GM12878 (cell line): ENCODE results near the gene STK16. TPM values are rescaled to one million over a fixed set of nuclear protein-coding genes. Genes with fewer than 3 reads are reported as not detected.

ENCODE experiments used
- BCLAF1 ChIP-seq: fragments of 450-650 bp; IDR thresholded peaks from 2 replicates; pipeline ENCODE4 v1.6.1; 2017; ENCODE audit warnings: antibody characterized with exemption, mild to moderate bottlenecking, moderate library complexity
- BHLHE40 ChIP-seq, 2 experiments: fragments of 450-650 bp in 1 of 2; IDR thresholded peaks; 2 replicates each; pipeline ENCODE4 v1.6.1; 2011 to 2017; ENCODE audit warnings: low read depth in 2 of 2, borderline replicate concordance in 1 of 2, improper control_type of control experiment in 1 of 2, low read length in 1 of 2, mild to moderate bottlenecking in 1 of 2
- CBFB ChIP-seq: IDR thresholded peaks from 2 replicates; pipeline ENCODE4 v1.6.1; 2016; ENCODE audit warnings: antibody characterized with exemption, low read depth
- HDGF ChIP-seq: fragments of 450-650 bp; IDR thresholded peaks from 2 replicates; pipeline ENCODE4 v1.6.1; 2016; ENCODE audit warnings: antibody characterized with exemption
- HSF1 ChIP-seq: fragments of 150-350 bp; IDR thresholded peaks from 2 replicates; pipeline ENCODE4 v1.6.1; 2014; ENCODE audit warnings: mild to moderate bottlenecking, low read depth, low read length
- PML ChIP-seq: IDR thresholded peaks from 2 replicates; pipeline ENCODE4 v1.6.1; 2012; ENCODE audit warnings: low read length, inconsistent platforms
- POLR2AphosphoS5 ChIP-seq: IDR thresholded peaks from 2 replicates; pipeline ENCODE4 v1.6.1; 2011; ENCODE audit warnings: mild to moderate bottlenecking, low read length, inconsistent platforms
- TAF1 ChIP-seq: IDR thresholded peaks from 2 replicates; pipeline ENCODE4 v1.6.1; 2011; ENCODE audit warnings: mild to moderate bottlenecking, low read depth, low read length, borderline replicate concordance
- TCF3 ChIP-seq: IDR thresholded peaks from 2 replicates; pipeline ENCODE4 v1.6.1; 2012; ENCODE audit warnings: low read depth, mild to moderate bottlenecking, low read length, borderline replicate concordance; ENCODE audit not compliant: insufficient read depth
- ZBED1 ChIP-seq: IDR thresholded peaks from 2 replicates; pipeline ENCODE4 v1.6.1; 2016; ENCODE audit warnings: borderline replicate concordance
- ZNF217 ChIP-seq: fragments of 450-650 bp; IDR thresholded peaks from 2 replicates; pipeline ENCODE4 v1.6.1; 2017; ENCODE audit warnings: antibody characterized with exemption, mild to moderate bottlenecking
- polyA plus RNA-seq, 11 experiments: library from polyadenylated mRNA; depleted of rRNA in 4 of 11; unstranded in 6 of 11; stranded (reverse) in 5 of 11; fragments of >200 nt; fragmentation: Nextera tagmentation in 4 of 11; fragmentation: Illumina TruSeq in 1 of 11; extraction: Ambion mirVana in 4 of 11; extraction: Trizol in 1 of 11; gene quantifications; 1 replicate in 1 of 11; 2 replicates in 10 of 11; pipeline versions ENCODE4 v1.2.1 to v1.2.3, GENCODE V29; 2011 to 2016; ENCODE audit warnings: inconsistent platforms in 2 of 11, missing spikeins in 2 of 11, low read depth in 1 of 11
- total RNA-seq, 4 experiments: library from RNA; depleted of rRNA in 3 of 4; stranded (reverse); fragments of >200 nt in 3 of 4; fragmentation: Illumina TruSeq in 1 of 4; extraction: Trizol in 1 of 4; gene quantifications; 2 replicates each; pipeline versions ENCODE4 v1.2.1 to v1.2.3, GENCODE V29; 2013 to 2021

The STK16 gene
- total and polyA plus RNA-seq, 10 of the 15 experiments (the other 5 are each of a cell fraction or from before 2014, with no cell fraction given) = 4.3 to 50.1 (median 17.9) TPM

- TF ChIP-seq BCLAF1 (no peak), CBFB (no peak), PML (no peak), ZBED1 (no peak), HSF1 (no peak), TAF1 (no peak), HDGF (no peak), ZNF217 (no peak), BHLHE40 (IDR thresholded peaks at IDR 0.05; ENCODE audit: borderline replicate concordance in 1 of 2, low read depth in 2 of 2, low read length in 1 of 2) (no peak), POLR2AphosphoS5 (no peak), TCF3 (no peak)
- TF ChIP-seq, all 136 proteins: peak for 0
Observed at GRCh38 chr2:219269362-219270054, 24.2 kb downstream of the STK16 start (continued).
